Vagina (tissue), 2 donors: ENCODE results near the gene CPVL. TPM values are rescaled to one million over a fixed set of nuclear protein-coding genes. Genes with fewer than 3 reads are reported as not detected.

Experiments
- DNase-seq, 2 donors: peaks; one replicate each; pipeline ENCODE4 v3.0.0-alpha.2; 2017; ENCODE audit errors: extremely low spot score in 2 of 2
- H3K27ac ChIP-seq: fragments of 200-600 bp; sonication (generic); one replicate; pipeline ENCODE4 v1.5.1; 2019
- H3K27me3 ChIP-seq: fragments of 200-600 bp; sonication (generic); one replicate; pipeline ENCODE4 v1.5.1; 2019
- H3K36me3 ChIP-seq, 2 donors: fragments of 200-600 bp; sonication (generic); one replicate each; pipeline ENCODE4 v1.5.1; 2017 to 2019
- H3K4me1 ChIP-seq: fragments of 200-600 bp; sonication (generic); one replicate; pipeline ENCODE4 v1.5.1; 2019
- H3K4me3 ChIP-seq, 2 donors: fragments of 200-600 bp; sonication (generic); 1 replicate in 1 of 2; 2 replicates in 1 of 2; pipeline ENCODE4 v1.5.1; 2016 to 2019
- H3K9me3 ChIP-seq: fragments of 200-600 bp; sonication (generic); one replicate; pipeline ENCODE4 v1.5.1; 2019
- CTCF ChIP-seq, 3 experiments: fragments of 450-650 bp in 2 of 3; fragments of 200-600 bp in 1 of 3; sonication (generic) in 1 of 3; IDR thresholded peaks; one replicate each; pipeline ENCODE4 v1.5.1; 2017 to 2019; ENCODE audit warnings: antibody characterized with exemption in 3 of 3, mild to moderate bottlenecking in 2 of 3, moderate library complexity in 2 of 3
- POLR2A ChIP-seq, 2 donors: fragments of 450-650 bp; IDR thresholded peaks; one replicate each; pipeline ENCODE4 v1.6.1; 2017; ENCODE audit warnings: antibody characterized with exemption in 2 of 2, mild to moderate bottlenecking in 2 of 2, moderate library complexity in 2 of 2
- POLR2AphosphoS5 ChIP-seq, 2 donors: sonication (generic); formaldehyde crosslinking; IDR thresholded peaks; one replicate each; pipeline ENCODE4 v1.9.0; 2017; ENCODE audit warnings: antibody characterized with exemption in 2 of 2, mild to moderate bottlenecking in 2 of 2, low read depth in 1 of 2; ENCODE audit not compliant: insufficient read depth in 1 of 2
- intact Hi-C: fragments of 100-400 bp; cut with DNase I; formaldehyde crosslinking; loops from one replicate; pipeline ENCODE4 v1.15.1; 2023
- total RNA-seq: library from RNA; depleted of rRNA; stranded (reverse); fragments of >200 nt; gene quantifications from one replicate; pipeline ENCODE4 v1.2.3, GENCODE V29; 2016

The CPVL gene
- total RNA-seq, 1 donor from 2014 or later: 9.6 TPM

GRCh38 chr7:29147821-29148220, 1.5 kb upstream of the CPVL start:
- no peak for TF ChIP-seq POLR2A (IDR thresholded peaks at IDR 0.05)
- no peak for TF ChIP-seq POLR2AphosphoS5 (IDR thresholded peaks at IDR 0.05; ENCODE audit: insufficient read depth in 1 of 2, low read depth in 1 of 2)
- TF ChIP-seq CTCF (IDR thresholded peaks at IDR 0.05): no peak
- H3K9me3 ChIP-seq: no peaks in the 10 kb centered on the region
- intact Hi-C loops: no loop called here
- no peak for DNase-seq
- no peaks in the 10 kb centered on the region for H3K27me3 ChIP-seq
- H3K27ac ChIP-seq: peak overlapping the region; percentile 35
- no peak overlapping the region for H3K4me3 ChIP-seq
- no peaks in the 10 kb centered on the region for H3K36me3 ChIP-seq
- H3K4me1 ChIP-seq: peaks cover 31% of the 10 kb centered on the region

- H3K27ac ChIP-seq: peak overlapping the region; percentile 35
- H3K27me3 ChIP-seq: no peaks in the 10 kb centered on the region
- H3K4me3 ChIP-seq: peak overlapping the region; percentile 52 to 58
- intact Hi-C loops: no loop called here
- TF ChIP-seq POLR2A (IDR thresholded peaks at IDR 0.05) (no peak), CTCF (IDR thresholded peaks at IDR 0.05) (no peak), POLR2AphosphoS5 (IDR thresholded peaks at IDR 0.05; ENCODE audit: insufficient read depth in 1 of 2, low read depth in 1 of 2) (peak in 1 of 2 donors; percentile 40)
- peak in 1 of 2 donors; percentile 82 for DNase-seq
- no peaks in the 10 kb centered on the region for H3K36me3 ChIP-seq
- H3K9me3 ChIP-seq: no peaks in the 10 kb centered on the region
- H3K4me1 ChIP-seq: peaks cover 31% of the 10 kb centered on the region
Observed at GRCh38 chr7:29146888-29147609, 712 bp upstream of the CPVL start.

GRCh38 chr7:29145553-29146056, 732 bp downstream of the CPVL start:
- Histone ChIP-seq H3K27ac (peak overlapping the region; percentile 35), H3K4me1 (peaks cover 31% of the 10 kb centered on the region), H3K27me3 (no peaks in the 10 kb centered on the region), H3K4me3 (peak overlapping the region; percentile 52 to 58), H3K9me3 (no peaks in the 10 kb centered on the region), H3K36me3 (no peaks in the 10 kb centered on the region)
- DNase-seq: no peak
- intact Hi-C loops: no loop called here
- TF ChIP-seq CTCF (IDR thresholded peaks at IDR 0.05) (no peak), POLR2A (IDR thresholded peaks at IDR 0.05) (no peak), POLR2AphosphoS5 (IDR thresholded peaks at IDR 0.05; ENCODE audit: insufficient read depth in 1 of 2, low read depth in 1 of 2) (no peak)

- Histone ChIP-seq H3K36me3 (no peaks in the 10 kb centered on the region), H3K9me3 (no peaks in the 10 kb centered on the region), H3K27me3 (no peaks in the 10 kb centered on the region), H3K4me1 (peaks cover 31% of the 10 kb centered on the region), H3K27ac (no peak overlapping the region), H3K4me3 (no peak overlapping the region)
- no peak for DNase-seq
- TF ChIP-seq POLR2AphosphoS5 (IDR thresholded peaks at IDR 0.05; ENCODE audit: insufficient read depth in 1 of 2, low read depth in 1 of 2): no peak
- no peak for TF ChIP-seq CTCF (IDR thresholded peaks at IDR 0.05)
- TF ChIP-seq POLR2A (IDR thresholded peaks at IDR 0.05): no peak
- intact Hi-C loops: no loop called here
Observed at GRCh38 chr7:29143751-29144150, 2.6 kb downstream of the CPVL start.
